Fibroblast of the aortic adventitia (primary cell): ENCODE data around the gene OLAH. TPM values are rescaled to one million over a fixed set of nuclear protein-coding genes. Genes with fewer than 3 reads are reported as not detected.

Experiments
- total RNA-seq: library from RNA; depleted of rRNA; stranded (reverse); fragments of >200 nt; gene quantifications from 2 replicates; pipeline ENCODE4 v1.2.3, GENCODE V29; 2012; ENCODE audit warnings: low replicate concordance

OLAH gene
- total RNA-seq, 1 donor, result not detected

Other genes with a start within 250 kb of the OLAH start
- 1.2 and 2.4 TPM in 2 replicates for gene CDNF, start 205.9 kb upstream of the OLAH start, total RNA-seq
- 13.7 and 19.7 TPM in 2 replicates for gene HSPA14, start 205.6 kb upstream of the OLAH start, total RNA-seq
- 7.7 and 18.5 TPM in 2 replicates for gene MSANTD7, start 205.6 kb upstream of the OLAH start, total RNA-seq
- 6.5 and 26.8 TPM in 2 replicates for gene SUV39H2, start 165.1 kb upstream of the OLAH start, total RNA-seq
- 8.9 and 17.7 TPM in 2 replicates for gene DCLRE1C, start 89.8 kb upstream of the OLAH start, total RNA-seq
- not detected in 2 replicates for gene MEIG1, start 84.6 kb upstream of the OLAH start, total RNA-seq
- 0.99 TPM in 1 of 2 replicates, not detected in the other for gene ACBD7, start 44.8 kb downstream of the OLAH start, total RNA-seq
- gene RPP38, start 53.4 kb downstream of the OLAH start, total RNA-seq, result 10.7 and 11.4 TPM in 2 replicates
- gene NMT2, start 124.8 kb downstream of the OLAH start, total RNA-seq, result 18.3 and 107 TPM in 2 replicates